GM19395 (cell line): ENCODE results near the gene CXCR2.

ENCODE experiments used
- ATAC-seq: cut with Tn5 transposase; IDR thresholded peaks from one replicate; pipeline ENCODE4 v1.9.1; 2021; ENCODE audit warnings: mild to moderate bottlenecking, moderate library complexity; ENCODE audit not compliant: unreplicated experiment

Gene CXCR2

DNA sequence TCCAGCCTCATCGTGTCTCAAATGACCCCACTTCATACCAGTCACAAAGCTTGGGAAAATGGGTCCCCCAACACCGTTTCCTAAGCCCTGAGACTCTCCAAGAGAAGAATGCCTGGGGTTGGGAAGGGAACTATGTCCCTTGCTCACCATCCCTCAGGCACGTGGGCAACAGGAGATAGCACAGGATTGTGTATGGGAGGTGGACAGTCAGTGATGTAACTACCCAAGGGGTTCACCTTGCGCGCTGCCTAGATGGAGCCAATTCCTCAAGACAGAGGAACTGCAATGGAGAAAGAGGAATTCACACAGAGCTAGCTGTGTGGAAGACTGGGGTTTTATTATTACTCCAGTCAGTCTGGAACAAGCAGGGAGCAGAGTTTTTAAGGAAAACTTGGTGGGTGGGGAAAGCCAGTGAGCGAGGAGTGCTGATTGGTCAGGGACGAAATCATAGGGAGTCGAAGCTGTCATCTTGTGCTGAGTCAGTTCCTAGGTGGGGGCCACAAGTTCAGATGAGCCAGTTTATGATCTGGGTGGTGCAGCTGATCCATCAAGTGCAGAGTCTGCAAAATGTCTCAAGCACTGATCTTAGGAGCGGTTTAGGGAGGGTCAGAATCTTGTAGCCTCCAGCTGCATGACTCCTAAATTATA lies 54.8 kb downstream of the CXCR2 start:
- ATAC-seq: no peak

DNA sequence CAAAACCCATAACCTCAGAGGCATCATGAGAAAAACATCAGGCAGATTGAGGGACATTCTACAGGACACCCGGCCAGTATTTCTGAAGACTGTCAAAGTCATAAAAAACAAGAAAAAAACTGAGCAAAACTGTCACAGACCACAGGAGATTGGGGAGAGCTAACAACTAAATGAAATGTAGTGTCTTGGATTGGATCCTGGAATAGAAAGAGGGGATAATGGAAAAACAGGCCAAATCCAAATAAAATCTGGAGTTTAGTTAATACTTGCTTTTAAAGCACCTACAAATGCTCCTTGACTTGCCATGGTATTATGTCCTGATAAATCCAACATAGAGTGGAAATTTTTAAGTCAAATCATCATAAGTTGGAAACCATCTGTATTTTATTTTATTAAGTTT lies 58.5 kb downstream of the CXCR2 start:
- no peak for ATAC-seq

DNA sequence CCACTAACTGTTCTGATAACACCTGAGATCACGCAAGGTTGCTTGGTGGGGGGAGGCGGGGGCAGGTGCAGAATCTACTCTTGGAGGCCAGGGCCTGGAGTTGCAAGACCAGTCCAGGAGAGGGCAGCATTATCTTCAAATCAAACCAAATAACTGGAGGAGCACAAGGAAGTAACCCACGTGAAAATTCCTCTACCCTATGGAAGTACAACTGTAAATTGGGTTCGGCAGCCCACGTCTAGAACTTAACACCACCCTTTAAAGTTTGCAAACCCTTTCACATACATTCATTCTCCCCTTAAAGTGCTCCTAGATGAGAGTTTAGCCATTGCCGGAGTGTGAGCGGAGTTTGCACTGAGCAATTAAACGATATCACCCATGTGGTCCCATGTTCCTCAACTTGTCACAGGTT lies 60.5 kb downstream of the CXCR2 start:
- no peak for ATAC-seq
